M059J (cell line): ENCODE data around the gene SLC6A18. TPM values are rescaled to one million over a fixed set of nuclear protein-coding genes. Genes with fewer than 3 reads are reported as not detected.
"Not testable (repeated sequence)": the region's sequence is repeated elsewhere in the genome, so short reads cannot be mapped to it uniquely, and the experiment has no call there.

Source experiments
- DNase-seq: peaks from one replicate; pipeline ENCODE4 v3.0.0-alpha.2; 2012; ENCODE audit warnings: low read depth
- total RNA-seq: library from RNA; depleted of rRNA; stranded (reverse); fragments of >200 nt; shearing (Covaris generic); gene quantifications from 2 replicates; pipeline ENCODE4 v1.2.3, GENCODE V29; 2014

The SLC6A18 gene
- total RNA-seq, 1 experiment from 2014 or later, result not detected

DNA sequence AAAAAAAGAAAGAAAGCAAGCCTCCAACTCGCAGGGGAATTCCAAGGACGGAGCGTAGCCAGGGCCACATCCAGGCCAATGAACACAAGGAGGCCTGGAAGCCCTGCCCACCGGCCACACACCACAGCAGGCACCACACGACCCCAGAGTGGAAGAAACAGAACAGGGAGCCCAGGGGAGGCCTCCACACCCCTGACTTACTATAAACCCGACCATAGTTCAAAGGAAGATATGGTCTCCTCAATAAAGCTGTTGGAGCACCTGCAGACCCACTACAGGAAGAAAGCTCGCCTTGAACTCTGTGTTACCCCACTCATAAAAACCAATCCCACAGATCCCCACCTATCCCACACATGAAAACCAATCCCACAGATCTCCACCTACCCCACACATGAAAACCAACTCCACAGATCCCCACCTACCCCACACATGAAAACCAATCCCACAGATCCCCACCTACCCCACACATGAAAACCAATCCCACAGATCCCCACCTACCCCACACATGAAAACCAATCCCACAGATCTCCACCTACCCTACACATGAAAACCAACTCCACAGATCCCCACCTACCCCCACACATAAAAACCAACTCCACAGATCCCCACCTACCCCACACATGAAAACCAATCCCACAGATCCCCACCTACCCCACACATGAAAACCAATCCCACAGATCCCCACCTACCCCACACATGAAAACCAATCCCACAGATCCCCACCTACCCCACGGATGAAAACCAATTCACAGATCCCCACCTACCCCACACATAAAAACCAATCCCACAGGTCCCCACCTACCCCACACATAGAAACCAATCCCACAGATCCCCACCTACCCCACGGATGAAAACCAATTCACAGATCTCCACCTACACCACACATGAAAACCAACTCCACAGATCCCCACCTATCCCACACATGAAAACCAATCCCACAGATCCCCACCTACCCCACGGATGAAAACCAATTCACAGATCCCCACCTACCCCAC is 50.5 kb downstream of the SLC6A18 start:
- DNase-seq, result not testable (repeated sequence)

GRCh38 chr5:1276930-1277329 is 51.7 kb downstream of the SLC6A18 start:
- no peak for DNase-seq

GRCh38 chr5:1277331-1277730 is 52.1 kb downstream of the SLC6A18 start:
- no peak for DNase-seq

GRCh38 chr5:1277781-1278180 is 52.6 kb downstream of the SLC6A18 start:
- DNase-seq, result no peak

DNA sequence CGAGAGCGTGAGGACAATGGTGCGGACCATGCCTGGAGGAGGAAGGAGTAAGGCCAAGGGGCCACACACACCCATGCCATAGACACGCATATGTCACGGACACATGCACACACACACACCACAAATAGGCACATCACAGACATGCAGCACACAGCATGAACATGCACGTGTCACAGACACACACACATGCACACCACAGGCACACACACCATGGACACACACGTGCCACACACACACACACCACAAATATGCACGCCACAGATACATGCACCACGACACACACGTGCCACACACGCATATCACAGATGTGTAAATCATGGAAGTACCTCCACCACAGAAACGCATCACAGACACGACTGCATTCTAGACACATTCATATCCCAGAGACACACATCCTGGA is 53.0 kb downstream of the SLC6A18 start:
- DNase-seq, result no peak

GRCh38 chr5:1278656-1279442 is 53.7 kb downstream of the SLC6A18 start:
- no peak for DNase-seq

DNA sequence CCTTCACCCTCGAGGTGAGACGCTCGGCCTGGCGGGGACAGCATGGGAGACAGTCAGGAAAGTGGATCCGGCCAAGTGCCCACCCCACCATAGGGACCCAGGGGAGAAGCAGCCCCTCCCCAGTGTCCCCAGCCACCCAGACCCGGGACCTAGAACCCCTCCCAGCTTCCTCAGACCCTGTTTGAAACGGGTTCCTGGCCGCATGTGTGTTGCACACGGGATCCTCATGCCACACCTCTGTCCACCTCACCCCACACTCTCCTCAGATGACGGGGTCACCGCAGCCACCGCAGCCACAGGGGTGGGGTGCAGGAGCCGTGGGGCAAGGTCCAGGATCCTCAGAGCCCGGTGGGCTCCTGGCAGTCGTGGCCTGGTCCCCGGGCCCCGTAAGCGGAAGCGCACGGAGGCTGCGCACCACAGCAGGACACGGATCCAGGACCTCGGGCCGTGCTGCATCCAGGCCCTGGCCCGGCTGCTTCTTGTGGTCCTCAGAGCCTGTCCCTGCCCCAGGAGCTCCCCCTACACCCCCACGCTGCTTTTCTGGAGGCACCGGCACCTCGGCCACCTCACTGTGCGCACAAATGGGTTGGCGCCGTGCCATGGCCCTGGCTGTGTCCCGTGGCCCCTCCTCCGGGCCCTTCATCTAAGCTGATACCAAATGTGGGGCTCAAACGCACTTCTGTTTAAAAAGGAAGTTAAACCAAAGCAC is 54.4 kb downstream of the SLC6A18 start:
- DNase-seq, result no peak

- DNase-seq, result no peak
Observed at GRCh38 chr5:1280177-1281037, 55.2 kb downstream of the SLC6A18 start.

DNA sequence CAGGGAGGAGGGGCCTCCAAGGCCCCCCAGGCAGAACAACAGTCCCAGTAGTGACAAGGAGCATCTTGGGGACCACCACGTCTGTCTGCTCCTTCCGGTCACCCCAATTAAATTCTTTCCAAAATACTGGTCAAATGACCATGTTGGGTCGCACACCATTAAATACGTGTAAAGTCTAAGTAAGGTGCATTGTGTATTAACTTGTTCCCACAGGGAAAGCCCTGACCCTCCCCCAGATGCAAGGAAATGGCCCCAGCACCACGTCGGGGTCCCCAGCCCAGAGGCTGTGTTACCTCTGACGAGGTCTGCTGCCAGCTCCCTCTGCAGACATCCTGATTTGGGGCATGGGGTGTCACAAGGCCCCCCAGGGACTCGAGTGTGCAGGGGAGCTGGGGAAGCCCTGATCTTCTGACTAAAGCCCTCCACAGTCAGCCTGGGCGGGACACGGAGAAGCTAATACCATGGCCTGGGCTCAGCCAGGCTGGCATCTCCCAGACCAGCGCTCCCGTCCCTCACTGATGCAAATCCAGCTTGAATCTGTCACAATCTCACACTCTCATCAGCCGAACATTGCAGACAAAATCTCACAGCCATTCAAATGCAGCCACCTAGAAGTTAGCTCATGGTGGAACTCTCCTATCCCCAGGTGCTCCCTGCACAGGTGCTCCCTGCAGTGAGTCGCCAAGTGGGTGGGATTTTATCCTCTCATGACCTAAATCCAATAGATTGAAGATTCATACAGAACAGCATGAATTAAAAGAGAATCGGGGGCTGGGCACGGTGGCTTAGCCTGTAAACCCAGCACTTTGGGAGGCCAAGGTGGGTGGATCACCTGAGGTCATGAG is 56.1 kb downstream of the SLC6A18 start:
- DNase-seq, result no peak

- DNase-seq, result no peak
Observed at GRCh38 chr5:1282131-1282992, 57.2 kb downstream of the SLC6A18 start.

DNA sequence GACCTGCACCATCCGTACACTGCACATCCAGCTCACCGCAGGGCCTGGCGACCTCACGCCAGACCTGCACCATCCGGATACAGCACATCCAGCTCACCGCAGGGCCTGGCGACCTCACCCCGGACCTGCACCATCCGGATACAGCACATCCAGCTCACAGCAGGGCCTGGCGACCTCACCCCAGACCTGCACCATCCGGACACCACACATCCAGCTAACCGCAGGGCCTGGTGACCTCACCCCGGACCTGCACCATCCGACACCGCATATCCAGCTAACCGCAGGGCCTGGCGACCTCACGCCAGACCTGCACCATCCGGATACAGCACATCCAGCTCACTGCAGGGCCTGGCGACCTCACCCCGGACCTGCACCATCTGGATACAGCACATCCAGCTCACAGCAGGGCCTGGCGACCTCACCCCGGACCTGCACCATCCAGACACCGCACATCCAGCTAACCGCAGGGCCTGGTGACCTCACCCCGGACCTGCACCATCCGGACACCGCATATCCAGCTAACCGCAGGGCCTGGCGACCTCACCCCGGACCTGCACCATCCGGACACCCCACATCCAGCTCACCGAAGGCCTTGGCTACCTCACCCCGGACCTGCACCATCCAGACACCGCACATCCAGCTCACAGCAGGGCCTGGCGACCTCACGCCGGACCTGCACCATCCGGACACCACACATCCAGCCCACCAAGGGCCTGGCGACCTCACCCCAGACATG is 58.0 kb downstream of the SLC6A18 start:
- DNase-seq, result not testable (repeated sequence)

DNA sequence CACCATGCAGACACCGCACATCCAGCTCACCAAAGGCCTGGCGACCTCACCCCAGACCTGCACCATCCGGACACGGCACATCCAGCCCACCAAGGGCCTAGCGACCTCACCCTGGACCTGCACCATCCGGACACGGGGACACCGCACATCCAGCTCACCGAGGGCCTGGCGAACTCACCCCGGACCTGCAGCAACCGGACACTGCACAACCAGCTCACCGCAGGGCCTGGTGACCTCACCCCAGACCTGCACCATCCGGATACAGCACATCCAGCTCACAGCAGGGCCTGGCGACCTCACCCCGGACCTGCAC is 58.5 kb downstream of the SLC6A18 start:
- DNase-seq, result not testable (repeated sequence)

DNA sequence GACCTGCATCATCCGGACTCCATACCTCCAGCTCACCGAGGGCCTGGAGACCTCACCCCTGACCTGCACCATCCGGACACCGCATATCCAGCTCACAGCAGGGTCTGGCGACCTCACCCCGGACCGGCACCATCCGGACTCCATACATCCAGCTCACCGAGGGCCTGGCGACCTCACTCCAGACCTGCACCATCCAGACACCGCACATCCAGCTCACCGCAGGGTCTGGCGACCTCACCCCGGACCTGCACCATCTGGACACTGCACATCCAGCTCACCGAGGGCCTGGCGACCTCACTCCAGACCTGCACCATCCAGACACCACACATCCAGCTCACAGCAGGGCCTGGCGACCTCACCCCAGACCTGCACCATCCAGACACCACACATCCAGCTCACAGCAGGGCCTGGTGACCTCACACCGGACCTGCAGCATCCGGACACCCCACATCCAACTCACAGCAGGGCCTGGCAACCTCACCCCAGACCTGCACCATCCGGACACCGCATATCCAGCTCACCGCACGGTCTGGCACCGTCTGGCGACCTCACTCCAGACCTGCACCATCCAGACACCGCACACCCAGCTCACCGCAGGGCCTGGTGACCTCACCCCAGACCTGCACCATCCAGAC is 59.3 kb downstream of the SLC6A18 start:
- not testable (repeated sequence) for DNase-seq

GRCh38 chr5:1285141-1285540 is 60.0 kb downstream of the SLC6A18 start:
- no peak for DNase-seq

DNA sequence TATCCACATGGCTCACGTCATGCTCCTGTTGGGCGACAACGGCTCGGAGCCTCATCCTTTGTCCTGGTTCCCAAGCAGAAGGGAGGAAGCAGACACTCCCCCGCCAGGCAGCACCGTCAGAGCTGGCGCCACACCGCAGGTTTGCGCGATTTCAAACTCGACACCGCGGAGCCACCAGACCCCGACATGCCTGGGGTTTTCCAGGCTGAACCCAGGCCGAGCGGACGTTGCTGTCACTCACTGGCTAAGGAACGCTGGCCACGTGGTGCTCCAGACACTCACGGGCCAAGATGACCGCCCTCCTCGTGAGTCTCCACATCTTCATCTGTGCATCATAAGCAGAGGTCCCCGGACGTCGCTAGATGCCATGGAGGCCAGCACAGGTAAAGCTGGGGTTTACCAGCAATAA is 60.7 kb downstream of the SLC6A18 start:
- DNase-seq, result no peak

- DNase-seq, result no peak
Observed at GRCh38 chr5:1288439-1289335, 63.5 kb downstream of the SLC6A18 start.

- DNase-seq, result not testable (repeated sequence)
Observed at GRCh38 chr5:1289559-1289958, 64.4 kb downstream of the SLC6A18 start.
